ENCODE data around the gene ANKFY1. TPM values are rescaled to one million over a fixed set of nuclear protein-coding genes. Genes with fewer than 3 reads are reported as not detected.

ANKFY1 gene
- total RNA-seq, 1 experiment from 2014 or later: 38.6 TPM

DNA sequence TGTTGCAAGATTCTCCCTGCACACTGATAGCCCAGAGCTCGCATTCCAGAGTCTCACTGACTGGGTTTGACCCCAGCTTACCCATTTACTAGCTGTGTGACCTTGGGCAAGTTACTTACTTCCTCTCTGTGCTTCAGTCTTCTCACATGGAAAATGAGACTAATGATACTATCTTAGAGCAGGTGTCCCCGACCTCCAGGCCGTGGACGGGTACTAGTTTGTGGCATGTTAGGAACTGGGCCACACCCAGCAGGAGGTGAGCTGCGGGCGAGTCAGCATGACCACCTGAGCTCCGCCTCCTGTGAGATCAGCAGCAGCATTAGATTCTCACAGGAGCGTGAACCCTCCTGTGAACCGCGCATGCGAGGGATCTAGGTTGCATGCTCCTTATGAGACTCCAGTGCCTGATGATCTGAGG, 15.8 kb downstream of the ANKFY1 start:
- Histone ChIP-seq H3K27me3 (ENCODE audit: control insufficient read depth, insufficient read depth, low read length) (no peaks in the 10 kb centered on the region), H3K4me1 (ENCODE audit: control insufficient read depth, insufficient read depth, low read length) (0 out of 2 replicates have a peak, but pooled peaks cover 4% of the 10 kb centered on the region), H3K9me3 (ENCODE audit: control insufficient read depth, insufficient read depth, low read depth, low read length) (no peaks in the 10 kb centered on the region), H3K4me3 (ENCODE audit: low read depth in 2 of 2, low read length in 2 of 2) (no peak overlapping the region), H3K27ac (ENCODE audit: low read length) (no peak overlapping the region), H3K36me3 (ENCODE audit: control insufficient read depth, insufficient read depth, low read length) (no peaks in the 10 kb centered on the region)
- no peak for DNase-seq (ENCODE audit: low read depth, low spot score)
- ChIA-PET CTCF (no interaction called here), POLR2A (no interaction called here)
- TF ChIP-seq TCF7L2 (IDR thresholded peaks at IDR 0.05; ENCODE audit: low read depth, low read length): no peak
- no peak for TF ChIP-seq SIN3A (IDR thresholded peaks at IDR 0.05; ENCODE audit: borderline replicate concordance, insufficient read depth, low read depth, low read length)
- TF ChIP-seq, protein P1, sequence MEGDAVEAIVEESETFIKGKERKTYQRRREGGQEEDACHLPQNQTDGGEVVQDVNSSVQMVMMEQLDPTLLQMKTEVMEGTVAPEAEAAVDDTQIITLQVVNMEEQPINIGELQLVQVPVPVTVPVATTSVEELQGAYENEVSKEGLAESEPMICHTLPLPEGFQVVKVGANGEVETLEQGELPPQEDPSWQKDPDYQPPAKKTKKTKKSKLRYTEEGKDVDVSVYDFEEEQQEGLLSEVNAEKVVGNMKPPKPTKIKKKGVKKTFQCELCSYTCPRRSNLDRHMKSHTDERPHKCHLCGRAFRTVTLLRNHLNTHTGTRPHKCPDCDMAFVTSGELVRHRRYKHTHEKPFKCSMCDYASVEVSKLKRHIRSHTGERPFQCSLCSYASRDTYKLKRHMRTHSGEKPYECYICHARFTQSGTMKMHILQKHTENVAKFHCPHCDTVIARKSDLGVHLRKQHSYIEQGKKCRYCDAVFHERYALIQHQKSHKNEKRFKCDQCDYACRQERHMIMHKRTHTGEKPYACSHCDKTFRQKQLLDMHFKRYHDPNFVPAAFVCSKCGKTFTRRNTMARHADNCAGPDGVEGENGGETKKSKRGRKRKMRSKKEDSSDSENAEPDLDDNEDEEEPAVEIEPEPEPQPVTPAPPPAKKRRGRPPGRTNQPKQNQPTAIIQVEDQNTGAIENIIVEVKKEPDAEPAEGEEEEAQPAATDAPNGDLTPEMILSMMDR (IDR thresholded peaks at IDR 0.05): no peak
- TF ChIP-seq POLR2AphosphoS5 (IDR thresholded peaks at IDR 0.05; ENCODE audit: low read depth, low read length): no peak
- TF ChIP-seq, protein P2, sequence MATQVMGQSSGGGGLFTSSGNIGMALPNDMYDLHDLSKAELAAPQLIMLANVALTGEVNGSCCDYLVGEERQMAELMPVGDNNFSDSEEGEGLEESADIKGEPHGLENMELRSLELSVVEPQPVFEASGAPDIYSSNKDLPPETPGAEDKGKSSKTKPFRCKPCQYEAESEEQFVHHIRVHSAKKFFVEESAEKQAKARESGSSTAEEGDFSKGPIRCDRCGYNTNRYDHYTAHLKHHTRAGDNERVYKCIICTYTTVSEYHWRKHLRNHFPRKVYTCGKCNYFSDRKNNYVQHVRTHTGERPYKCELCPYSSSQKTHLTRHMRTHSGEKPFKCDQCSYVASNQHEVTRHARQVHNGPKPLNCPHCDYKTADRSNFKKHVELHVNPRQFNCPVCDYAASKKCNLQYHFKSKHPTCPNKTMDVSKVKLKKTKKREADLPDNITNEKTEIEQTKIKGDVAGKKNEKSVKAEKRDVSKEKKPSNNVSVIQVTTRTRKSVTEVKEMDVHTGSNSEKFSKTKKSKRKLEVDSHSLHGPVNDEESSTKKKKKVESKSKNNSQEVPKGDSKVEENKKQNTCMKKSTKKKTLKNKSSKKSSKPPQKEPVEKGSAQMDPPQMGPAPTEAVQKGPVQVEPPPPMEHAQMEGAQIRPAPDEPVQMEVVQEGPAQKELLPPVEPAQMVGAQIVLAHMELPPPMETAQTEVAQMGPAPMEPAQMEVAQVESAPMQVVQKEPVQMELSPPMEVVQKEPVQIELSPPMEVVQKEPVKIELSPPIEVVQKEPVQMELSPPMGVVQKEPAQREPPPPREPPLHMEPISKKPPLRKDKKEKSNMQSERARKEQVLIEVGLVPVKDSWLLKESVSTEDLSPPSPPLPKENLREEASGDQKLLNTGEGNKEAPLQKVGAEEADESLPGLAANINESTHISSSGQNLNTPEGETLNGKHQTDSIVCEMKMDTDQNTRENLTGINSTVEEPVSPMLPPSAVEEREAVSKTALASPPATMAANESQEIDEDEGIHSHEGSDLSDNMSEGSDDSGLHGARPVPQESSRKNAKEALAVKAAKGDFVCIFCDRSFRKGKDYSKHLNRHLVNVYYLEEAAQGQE (IDR thresholded peaks at IDR 0.05; ENCODE audit: insufficient read depth in 1 of 2, low read depth in 2 of 2, low read length in 1 of 2): no peak
- intact Hi-C loops (cut with micrococcal nuclease; ENCODE audit: unreplicated experiment): no loop called here
- in situ Hi-C loops (cut with HindIII; ENCODE audit: low pct_unique_long_range_greater_than_20kb, low sequenced_read_pairs): no loop called here
- BruUV-seq (replicated peaks): no TSS peak
- ATAC-seq: no peak

DNA sequence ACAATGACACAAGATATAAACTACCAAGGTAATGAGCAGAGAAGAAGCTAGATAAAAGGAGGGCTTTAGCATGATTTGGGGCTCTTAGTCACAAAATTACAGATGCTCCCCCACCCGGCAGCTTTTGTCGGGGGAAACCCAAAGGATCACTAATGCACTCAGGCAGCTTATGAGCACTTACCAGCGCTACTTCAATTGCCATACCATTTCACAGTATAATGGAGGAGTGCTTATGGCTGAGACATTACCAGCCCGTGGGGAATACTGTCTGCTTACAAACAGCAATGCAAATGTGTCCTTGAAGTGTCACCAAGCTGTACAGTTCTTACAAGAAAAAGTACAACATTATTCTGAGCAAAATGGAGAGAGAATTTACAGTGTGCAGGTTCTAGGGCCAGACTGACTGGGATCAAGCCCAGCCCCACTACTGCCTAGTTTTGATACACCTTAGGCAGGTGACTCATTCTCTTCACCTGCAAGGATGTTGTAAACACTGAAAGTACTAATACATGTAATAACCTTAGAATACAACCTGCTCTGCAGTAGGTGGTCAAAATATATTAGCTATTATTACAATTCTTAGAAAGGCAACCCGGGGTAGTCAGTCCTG, 16.3 kb downstream of the ANKFY1 start:
- Histone ChIP-seq H3K27ac (ENCODE audit: low read length) (no peak overlapping the region), H3K9me3 (ENCODE audit: control insufficient read depth, insufficient read depth, low read depth, low read length) (no peaks in the 10 kb centered on the region), H3K4me1 (ENCODE audit: control insufficient read depth, insufficient read depth, low read length) (0 out of 2 replicates have a peak, but pooled peaks cover 4% of the 10 kb centered on the region), H3K36me3 (ENCODE audit: control insufficient read depth, insufficient read depth, low read length) (no peaks in the 10 kb centered on the region), H3K4me3 (ENCODE audit: low read depth in 2 of 2, low read length in 2 of 2) (no peak overlapping the region), H3K27me3 (ENCODE audit: control insufficient read depth, insufficient read depth, low read length) (no peaks in the 10 kb centered on the region)
- ATAC-seq: no peak
- TF ChIP-seq SIN3A (IDR thresholded peaks at IDR 0.05; ENCODE audit: borderline replicate concordance, insufficient read depth, low read depth, low read length) (no peak), POLR2AphosphoS5 (IDR thresholded peaks at IDR 0.05; ENCODE audit: low read depth, low read length) (no peak), TCF7L2 (IDR thresholded peaks at IDR 0.05; ENCODE audit: low read depth, low read length) (no peak)
- TF ChIP-seq, protein P2 (IDR thresholded peaks at IDR 0.05; ENCODE audit: insufficient read depth in 1 of 2, low read depth in 2 of 2, low read length in 1 of 2): no peak
- TF ChIP-seq, protein P1 (IDR thresholded peaks at IDR 0.05): no peak
- intact Hi-C loops (cut with micrococcal nuclease; ENCODE audit: unreplicated experiment) (no loop called here), in situ Hi-C loops (cut with HindIII; ENCODE audit: low pct_unique_long_range_greater_than_20kb, low sequenced_read_pairs) (no loop called here)
- POLR2A ChIA-PET: no interaction called here
- no peak for DNase-seq (ENCODE audit: low read depth, low spot score)
- CTCF ChIA-PET: interaction anchor here (0.7 kb wide), 1 partner anchor 165 kb away, joined by 3 read pairs; no protein-coding TSS in a partner anchor
- no TSS peak for BruUV-seq (replicated peaks)

All from Panc1 (cell line).